HG03039 (cell line): ENCODE measurements around the gene PPEF1.
"Not testable (repeated sequence)": the region's sequence is repeated elsewhere in the genome, so short reads cannot be mapped to it uniquely, and the experiment has no call there.

Experiments
- ATAC-seq: cut with Tn5 transposase; IDR thresholded peaks from one replicate; pipeline ENCODE4 v1.9.1; 2021; ENCODE audit warnings: mild to moderate bottlenecking, moderate library complexity; ENCODE audit not compliant: unreplicated experiment

Gene PPEF1

GRCh38 chrX:18701621-18702361 lies 5.7 kb upstream of the PPEF1 start:
- no peak for ATAC-seq

- no peak for ATAC-seq
Observed at GRCh38 chrX:18702362-18703195, 4.9 kb upstream of the PPEF1 start.

GRCh38 chrX:18709833-18710232 lies 2.4 kb downstream of the PPEF1 start:
- ATAC-seq: no peak

GRCh38 chrX:18714910-18715309 lies 7.5 kb downstream of the PPEF1 start:
- no peak for ATAC-seq

- ATAC-seq: no peak
Observed at GRCh38 chrX:18719852-18720251, 12.4 kb downstream of the PPEF1 start.

- no peak for ATAC-seq
Observed at GRCh38 chrX:18721683-18722499, 14.4 kb downstream of the PPEF1 start.

GRCh38 chrX:18722500-18723071 lies 15.1 kb downstream of the PPEF1 start:
- ATAC-seq: no peak

- no peak for ATAC-seq
Observed at GRCh38 chrX:18725310-18725943, 18.0 kb downstream of the PPEF1 start.

GRCh38 chrX:18733287-18733686 lies 25.8 kb downstream of the PPEF1 start:
- no peak for ATAC-seq

GRCh38 chrX:18739609-18740008 lies 32.2 kb downstream of the PPEF1 start:
- ATAC-seq: not testable (repeated sequence)

- ATAC-seq: no peak
Observed at GRCh38 chrX:18748499-18748898, 41.1 kb downstream of the PPEF1 start.

- ATAC-seq: no peak
Observed at GRCh38 chrX:18753631-18754030, 46.2 kb downstream of the PPEF1 start.

- ATAC-seq: no peak
Observed at GRCh38 chrX:18755651-18756050, 48.2 kb downstream of the PPEF1 start.

GRCh38 chrX:18757956-18758932 lies 50.8 kb downstream of the PPEF1 start:
- no peak for ATAC-seq

GRCh38 chrX:18761750-18762149 lies 54.3 kb downstream of the PPEF1 start:
- ATAC-seq: no peak

GRCh38 chrX:18763106-18763505 lies 55.7 kb downstream of the PPEF1 start:
- ATAC-seq: not testable (repeated sequence)

- no peak for ATAC-seq
Observed at GRCh38 chrX:18769364-18769763, 61.9 kb downstream of the PPEF1 start.

- ATAC-seq: no peak
Observed at GRCh38 chrX:18769812-18770573, 62.5 kb downstream of the PPEF1 start.

- ATAC-seq: no peak
Observed at GRCh38 chrX:18789916-18790315, 82.5 kb downstream of the PPEF1 start.
